Right ventricle myocardium superior (tissue), 1 donor: ENCODE results near the gene TSPEAR. TPM values are rescaled to one million over a fixed set of nuclear protein-coding genes. Genes with fewer than 3 reads are reported as not detected.
"Not testable (repeated sequence)": the region's sequence is repeated elsewhere in the genome, so short reads cannot be mapped to it uniquely, and the experiment has no call there.

Source experiments
- ATAC-seq: fragments of 200-7000 bp; cut with Tn5 transposase; one replicate; pipeline ENCODE4 v1.9.1; 2020; ENCODE audit warnings: mild to moderate bottlenecking; ENCODE audit not compliant: poor library complexity
- DNase-seq: peaks from one replicate; pipeline ENCODE4 v3.0.0-alpha.2; 2020
- intact Hi-C: fragments of 100-400 bp; cut with DNase I; formaldehyde crosslinking; loops from one replicate; pipeline ENCODE4 v1.11.2; 2022
- total RNA-seq: library from RNA; stranded (reverse); fragmentation: NEBNext Ultra II Directional; extraction: Animal tissue kit (Norgen Biotek cat#: 25700); gene quantifications from one replicate; pipeline ENCODE4 v1.2.1, GENCODE V29; 2021
- donor health status: DM: no; HTN: yes; CAD: no; lungs with severe emphysema.

Gene TSPEAR
- total RNA-seq, 1 donor from 2014 or later: 0.51 TPM

- DNase-seq (no peak), ATAC-seq (peak; percentile 41)
- intact Hi-C loops: no loop called here
Measured at GRCh38 chr21:44625756-44626155, 85.6 kb downstream of the TSPEAR start.

- no peak for DNase-seq
- no peak for ATAC-seq
- intact Hi-C loops: no loop called here
Measured at GRCh38 chr21:44623575-44623974, 87.8 kb downstream of the TSPEAR start.

- intact Hi-C loops: no loop called here
- ATAC-seq (no peak), DNase-seq (no peak)
Measured at GRCh38 chr21:44619886-44620285, 91.5 kb downstream of the TSPEAR start.

- intact Hi-C loops: no loop called here
- ATAC-seq (no peak), DNase-seq (no peak)
Measured at GRCh38 chr21:44618909-44619308, 92.5 kb downstream of the TSPEAR start.

GRCh38 chr21:44618504-44618903 is 92.9 kb downstream of the TSPEAR start:
- intact Hi-C loops: no loop called here
- peak; percentile 66 for DNase-seq
- ATAC-seq: peak; percentile 61

GRCh38 chr21:44617071-44617501 is 94.3 kb downstream of the TSPEAR start:
- no peak for DNase-seq
- intact Hi-C loops: no loop called here
- no peak for ATAC-seq

- ATAC-seq: no peak
- no peak for DNase-seq
- intact Hi-C loops: no loop called here
Measured at GRCh38 chr21:44616591-44616926, 94.8 kb downstream of the TSPEAR start.

GRCh38 chr21:44615911-44616590 is 95.3 kb downstream of the TSPEAR start:
- ATAC-seq (no peak), DNase-seq (no peak)
- intact Hi-C loops: no loop called here

GRCh38 chr21:44615466-44615865 is 95.9 kb downstream of the TSPEAR start:
- DNase-seq (no peak), ATAC-seq (no peak)
- intact Hi-C loops: no loop called here

- ATAC-seq: no peak
- intact Hi-C loops: no loop called here
- no peak for DNase-seq
Measured at GRCh38 chr21:44614961-44615391, 96.4 kb downstream of the TSPEAR start.

GRCh38 chr21:44614161-44614631 is 97.2 kb downstream of the TSPEAR start:
- no peak for ATAC-seq
- DNase-seq: no peak
- intact Hi-C loops: no loop called here

- DNase-seq: no peak
- intact Hi-C loops: no loop called here
- no peak for ATAC-seq
Measured at GRCh38 chr21:44613386-44614155, 97.8 kb downstream of the TSPEAR start.

- DNase-seq (no peak), ATAC-seq (no peak)
- intact Hi-C loops: no loop called here
Measured at GRCh38 chr21:44612669-44613229, 98.6 kb downstream of the TSPEAR start.

GRCh38 chr21:44612029-44612486 is 99.3 kb downstream of the TSPEAR start, which contains the start of gene KRTAP10-8:
TSS of gene KRTAP10-8 (plus strand) at chr21:44612079. CDS start at chr21:44612101, 22 bp downstream.
- ATAC-seq (no peak), DNase-seq (no peak)
- intact Hi-C loops: no loop called here

GRCh38 chr21:44611551-44611950 is 99.8 kb downstream of the TSPEAR start:
- no peak for DNase-seq
- no peak for ATAC-seq
- intact Hi-C loops: no loop called here

GRCh38 chr21:44610157-44610843 is 101.1 kb downstream of the TSPEAR start:
- intact Hi-C loops, DNase-seq, ATAC-seq: not testable (repeated sequence)

GRCh38 chr21:44609193-44609592 is 102.2 kb downstream of the TSPEAR start:
- ATAC-seq: no peak

GRCh38 chr21:44606495-44606894 is 104.9 kb downstream of the TSPEAR start:
- ATAC-seq: no peak
- intact Hi-C loops: no loop called here
- no peak for DNase-seq

More at GRCh38 chr21:44609193-44609592, 102.2 kb downstream of the TSPEAR start:
- intact Hi-C loops: no loop called here
- no peak for DNase-seq

GRCh38 chr21:44603911-44604310 is 107.5 kb downstream of the TSPEAR start:
- no peak for DNase-seq
- intact Hi-C loops: no loop called here
- no peak for ATAC-seq
